HUDEP-2 (cell line): ENCODE measurements around the gene PIGR.
A peak's percentile ranks its signal among the peaks of the same experiment; 100 is the strongest.

Experiments used
- DNase-seq, 76 experiments: peaks; one replicate each; lab custom pipeline; 2025; ENCODE audit not compliant: unreplicated experiment in 76 of 76; lab: John Stamatoyannopoulos, UW

The PIGR gene

DNA sequence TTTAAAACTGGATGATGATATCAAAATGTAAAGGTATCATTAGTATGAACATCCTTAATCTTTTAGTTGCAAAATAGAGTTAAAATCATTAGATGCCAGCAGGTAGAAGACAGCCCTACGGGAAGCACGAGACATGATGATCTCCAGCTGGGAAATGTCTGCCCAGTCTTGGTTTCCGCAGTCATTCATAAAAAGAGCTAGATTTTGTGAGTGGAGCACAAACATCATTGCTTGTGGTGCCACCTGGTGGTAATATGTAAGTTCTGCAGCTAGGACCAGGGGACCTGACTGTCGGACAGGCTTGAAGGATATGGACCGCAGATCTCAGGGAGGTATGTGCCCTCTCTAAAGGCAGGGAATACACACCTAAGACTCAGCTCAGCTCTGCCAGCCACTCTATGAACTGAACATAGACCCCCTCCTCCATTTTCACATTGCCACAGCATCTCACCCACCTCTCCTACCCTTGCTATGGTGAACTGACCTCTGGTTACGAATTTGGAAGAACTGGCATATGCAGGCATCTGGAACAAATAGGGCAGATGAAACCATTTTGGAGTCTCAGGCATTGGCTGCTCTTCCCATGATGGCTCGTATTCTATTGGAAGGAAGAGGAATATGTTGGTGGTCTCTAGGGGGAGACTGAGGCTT lies 33.7 kb downstream of the PIGR start:
- peak in 57 of 76 experiments; percentile 3 to 74 (median 36) for DNase-seq

DNA sequence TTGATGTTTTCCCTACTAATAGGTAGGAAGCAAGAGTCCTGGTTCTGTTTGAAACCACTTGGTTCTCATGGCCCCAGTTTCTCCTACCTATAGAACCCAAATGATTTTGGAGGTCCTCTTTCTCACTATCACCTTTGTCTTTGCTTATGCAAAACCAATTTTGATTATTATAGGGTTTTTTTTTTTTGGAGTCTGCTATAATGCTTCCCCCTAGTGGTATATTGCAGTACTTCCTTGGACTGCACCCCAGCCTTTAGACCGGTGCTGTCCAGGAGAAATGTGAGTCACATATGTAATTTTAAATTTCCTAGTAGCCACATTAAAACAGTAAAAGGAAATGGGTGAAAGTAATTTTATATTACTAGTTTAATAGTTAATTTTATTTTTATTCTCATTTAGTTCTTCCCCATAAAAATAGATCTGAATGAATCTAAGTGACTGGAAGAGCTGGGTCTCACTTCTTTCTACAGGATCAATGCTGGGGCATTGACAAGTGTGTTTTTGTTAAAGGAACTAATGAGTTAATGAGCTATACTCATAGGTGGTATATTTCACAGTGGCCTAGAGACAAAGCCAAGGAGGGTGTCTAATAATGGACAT lies 35.1 kb downstream of the PIGR start:
- peak in 21 of 76 experiments; percentile 3 to 55 (median 22) for DNase-seq

DNA sequence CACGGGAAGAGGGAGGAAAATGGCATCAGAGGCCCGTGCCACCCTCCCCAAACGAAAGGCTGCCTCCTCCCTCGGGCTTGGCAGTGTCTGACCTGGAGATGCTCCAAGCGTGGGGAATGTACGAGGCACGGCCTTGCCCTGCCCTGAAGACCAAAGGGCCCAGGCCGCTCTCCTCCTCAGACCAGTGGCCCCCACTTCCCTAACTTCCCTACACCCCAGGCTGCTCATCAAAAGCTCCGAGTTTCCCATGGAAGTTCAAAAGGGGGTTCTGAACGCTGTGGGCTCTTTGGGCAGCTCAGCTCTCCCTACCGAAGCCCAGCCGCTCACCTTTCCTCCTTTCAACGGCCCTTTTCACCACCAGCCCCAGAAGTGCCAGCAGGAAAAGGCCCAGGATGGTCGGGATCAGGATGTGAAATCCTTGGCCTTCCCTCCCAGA lies 36.4 kb downstream of the PIGR start:
- DNase-seq = no peak

DNA sequence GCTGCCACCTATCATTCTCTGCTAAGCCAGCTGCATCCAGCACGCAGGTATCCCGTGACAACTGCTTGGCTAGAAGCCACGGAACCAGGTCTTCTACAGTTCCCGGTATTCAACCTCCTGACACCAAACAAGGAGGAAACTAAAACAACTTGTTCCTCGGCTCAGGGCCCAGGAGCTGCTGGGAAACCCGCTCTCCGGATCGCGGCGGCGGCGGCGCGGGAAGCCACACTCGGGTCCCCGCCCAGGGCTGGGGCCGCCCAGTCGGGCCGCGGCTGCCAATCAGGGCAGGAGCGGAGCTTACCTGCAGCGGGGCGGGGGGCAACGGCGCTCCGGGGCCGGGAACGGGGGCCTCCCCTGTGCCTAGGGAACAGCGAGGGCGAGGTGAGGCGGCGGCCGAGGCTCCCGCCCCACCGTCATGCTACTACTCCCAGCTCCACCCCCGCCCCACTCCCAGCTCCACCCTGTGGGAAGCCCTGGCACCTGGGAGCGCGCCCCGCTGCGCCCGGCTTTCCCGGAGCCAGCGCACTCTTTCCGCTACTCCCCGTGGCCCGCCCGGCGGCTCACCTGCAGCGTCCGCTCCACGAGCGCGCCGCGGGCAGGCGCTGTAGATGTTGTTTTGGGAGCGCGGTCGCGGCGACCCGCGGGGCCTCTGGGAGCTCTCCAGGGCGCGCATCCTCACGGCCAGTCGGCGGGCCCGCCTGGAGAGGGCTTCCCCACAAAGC lies 36.9 kb downstream of the PIGR start:
- no peak for DNase-seq

DNA sequence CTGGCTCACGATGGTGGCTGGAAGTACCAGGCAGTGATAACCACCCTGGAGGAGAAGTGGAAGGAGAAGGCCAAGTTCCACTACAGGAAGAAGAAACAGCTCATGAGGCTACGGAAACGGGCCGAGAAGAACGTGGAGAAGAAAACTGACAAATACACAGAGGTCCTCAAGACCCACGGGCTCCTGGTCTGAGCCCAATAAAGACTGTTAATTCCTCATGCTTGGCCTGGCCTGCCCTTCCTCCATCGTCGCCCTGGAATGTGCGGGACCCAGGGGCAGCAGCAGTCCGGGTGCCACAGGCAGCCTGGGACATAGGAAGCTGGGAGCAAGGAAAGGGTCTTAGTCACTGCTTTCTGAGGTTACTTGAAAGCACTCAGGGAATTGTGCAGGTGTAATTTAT lies 38.2 kb downstream of the PIGR start:
- no peak for DNase-seq

DNA sequence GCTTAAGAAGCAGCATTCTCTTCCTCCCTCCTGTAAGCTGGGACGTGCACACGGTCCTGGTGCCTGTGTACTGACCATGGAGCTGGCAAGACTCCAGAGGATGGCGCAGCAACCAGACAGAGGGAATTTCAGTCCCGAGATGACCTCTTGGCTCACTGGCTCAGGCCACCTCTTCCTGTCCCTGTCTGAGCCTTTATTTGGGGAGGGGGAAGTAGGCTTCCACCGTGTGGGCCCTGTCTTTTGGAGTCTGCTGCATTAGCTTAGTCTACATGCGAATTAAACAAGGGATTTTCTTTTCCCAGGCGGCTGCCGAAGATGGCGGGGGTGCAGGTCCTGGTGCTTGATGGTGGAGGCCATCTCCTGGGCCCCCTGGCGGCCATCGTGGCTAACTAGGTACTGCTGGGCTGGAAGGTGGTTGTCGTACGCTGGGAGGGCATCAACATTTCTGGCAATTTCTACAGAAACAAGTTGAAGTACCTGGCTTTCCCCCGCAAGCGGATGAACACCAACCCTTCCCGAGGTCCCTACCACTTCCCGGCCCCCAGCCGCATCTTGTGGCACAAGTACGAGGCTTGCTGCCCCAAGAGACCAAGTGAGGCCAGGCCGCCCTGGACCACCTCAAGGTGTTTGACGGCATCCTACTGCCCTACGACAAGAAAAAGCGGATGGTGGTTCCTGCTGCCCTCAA lies 38.8 kb downstream of the PIGR start:
- DNase-seq = peak in 11 of 76 experiments; percentile 2 to 21 (median 8)

DNA sequence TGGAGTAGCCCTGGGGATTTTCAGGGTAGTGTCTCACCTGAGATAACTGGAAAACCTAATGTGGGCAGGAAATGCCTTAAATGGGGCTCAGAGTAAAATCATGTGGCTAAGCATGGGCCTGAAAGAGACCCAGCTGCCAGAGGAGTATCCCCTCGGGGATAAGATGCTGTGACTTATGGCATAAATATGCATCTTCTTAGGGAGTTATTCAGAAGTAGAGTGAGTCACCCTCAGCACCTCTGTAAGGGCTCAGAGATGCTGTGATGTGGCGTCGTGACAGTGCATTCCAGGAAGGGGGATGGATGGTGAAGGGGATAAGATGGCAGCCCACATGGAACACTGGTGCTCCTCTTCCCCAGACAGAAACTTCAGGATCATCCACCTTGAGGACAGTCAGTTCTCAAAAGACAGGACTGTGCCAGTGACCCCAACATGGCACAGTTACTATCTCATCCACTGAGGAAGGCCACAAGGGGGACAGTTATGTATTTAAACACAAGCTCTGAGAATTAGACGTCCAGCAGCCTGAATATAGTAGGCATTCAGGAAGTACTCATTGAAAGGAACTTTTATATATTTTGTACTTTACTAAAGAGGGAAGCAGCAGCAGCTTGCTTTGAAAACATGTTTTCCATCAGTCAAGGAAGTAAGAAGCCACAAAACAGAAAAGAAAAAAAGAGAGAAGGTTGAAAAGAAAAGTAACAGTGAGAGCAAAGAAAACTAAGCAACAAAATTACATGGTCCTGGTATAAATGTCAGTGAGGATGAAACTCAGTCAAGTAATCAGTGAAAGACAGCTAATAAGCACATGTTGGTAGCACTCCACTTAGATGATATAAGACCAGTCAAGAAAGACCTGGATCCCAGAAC lies 40.7 kb downstream of the PIGR start:
- DNase-seq = no peak

DNA sequence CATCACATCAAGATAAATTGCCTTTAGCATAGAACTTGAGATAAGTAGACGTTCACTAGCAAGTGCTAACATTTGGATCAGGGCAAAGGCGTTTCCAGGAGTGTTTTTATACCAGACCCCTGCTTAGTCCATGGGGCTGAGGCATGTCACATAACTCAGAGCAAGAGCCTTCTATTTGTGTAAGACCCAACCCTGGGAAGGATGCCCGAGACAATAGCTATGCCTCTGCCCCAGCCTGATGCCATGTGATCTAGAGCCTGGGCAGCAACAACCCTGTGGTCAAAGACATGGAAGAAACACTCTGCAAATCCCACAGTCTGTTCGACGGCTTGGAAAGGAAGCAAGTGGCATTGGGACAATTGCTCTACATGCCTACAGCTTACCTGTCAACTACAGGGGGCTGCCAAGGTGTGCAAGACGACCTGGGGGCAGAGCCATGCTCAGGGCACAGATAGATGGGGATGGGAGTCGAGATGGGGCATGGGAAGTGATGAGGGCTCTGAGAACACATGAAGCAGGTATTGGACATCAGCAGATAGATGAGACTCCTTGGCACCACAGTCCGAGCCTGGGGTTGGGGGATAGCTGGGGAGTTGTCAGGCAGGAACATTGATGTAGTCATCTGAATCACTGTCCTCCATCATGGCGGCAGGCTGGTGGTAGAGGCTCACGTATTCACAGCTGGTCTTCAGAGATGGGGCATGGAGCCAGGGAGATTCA lies 41.7 kb downstream of the PIGR start:
- no peak for DNase-seq

DNA sequence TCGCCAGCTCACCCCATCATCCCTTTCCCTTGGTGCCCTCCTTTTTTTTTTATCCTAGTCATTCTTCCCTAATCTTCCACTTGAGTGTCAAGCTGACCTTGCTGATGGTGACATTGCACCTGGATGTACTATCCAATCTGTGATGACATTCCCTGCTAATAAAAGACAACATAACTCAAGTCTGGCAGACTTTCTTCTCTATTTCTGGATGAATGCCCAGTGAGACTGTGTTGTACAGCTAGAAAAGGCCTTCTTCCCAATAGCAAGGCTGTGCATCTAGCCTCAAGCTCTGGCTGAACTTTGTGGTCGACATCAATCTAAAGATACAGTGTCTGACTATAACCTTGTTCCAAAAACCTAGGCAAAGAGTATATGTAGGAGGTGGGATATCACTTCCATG lies 42.6 kb downstream of the PIGR start:
- DNase-seq = no peak

DNA sequence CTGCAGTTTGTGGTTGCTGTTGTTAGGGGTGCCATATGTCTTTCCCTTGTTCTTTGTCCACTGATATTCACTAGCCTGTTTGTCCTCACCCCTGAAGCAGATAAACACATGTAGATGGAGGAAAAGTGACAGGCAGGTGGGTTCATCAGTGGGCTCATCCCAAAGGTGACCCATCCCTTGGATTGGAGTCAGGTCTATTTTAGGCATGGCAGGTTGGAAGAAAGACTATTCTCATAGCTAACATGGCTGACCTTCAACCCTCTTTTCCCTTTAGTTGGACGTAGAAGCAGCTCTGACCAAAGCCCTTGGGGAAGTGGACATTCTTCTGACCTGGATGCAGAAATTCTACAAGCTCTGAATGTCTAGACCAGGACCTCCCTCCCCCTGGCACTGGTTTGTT lies 43.6 kb downstream of the PIGR start:
- no peak for DNase-seq

DNA sequence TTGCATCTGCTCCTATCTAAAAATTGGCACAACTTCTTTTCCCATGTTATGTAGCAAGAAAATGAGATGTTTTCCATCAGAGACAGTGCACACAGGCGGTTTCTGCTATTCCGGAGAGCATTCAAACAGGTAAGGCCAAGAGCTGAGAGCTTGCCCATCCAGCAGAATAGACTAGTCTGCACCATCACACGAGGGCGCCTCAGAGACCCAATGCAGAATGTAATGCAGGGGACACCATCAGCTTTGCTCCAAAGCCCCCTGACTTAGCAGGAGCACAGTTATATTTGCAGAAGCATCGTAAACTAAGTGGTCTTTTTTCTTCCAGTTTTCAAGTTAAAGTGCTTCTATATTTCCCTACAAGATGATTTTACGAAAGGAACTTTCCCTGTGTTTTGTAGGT lies 44.3 kb downstream of the PIGR start:
- no peak for DNase-seq

DNA sequence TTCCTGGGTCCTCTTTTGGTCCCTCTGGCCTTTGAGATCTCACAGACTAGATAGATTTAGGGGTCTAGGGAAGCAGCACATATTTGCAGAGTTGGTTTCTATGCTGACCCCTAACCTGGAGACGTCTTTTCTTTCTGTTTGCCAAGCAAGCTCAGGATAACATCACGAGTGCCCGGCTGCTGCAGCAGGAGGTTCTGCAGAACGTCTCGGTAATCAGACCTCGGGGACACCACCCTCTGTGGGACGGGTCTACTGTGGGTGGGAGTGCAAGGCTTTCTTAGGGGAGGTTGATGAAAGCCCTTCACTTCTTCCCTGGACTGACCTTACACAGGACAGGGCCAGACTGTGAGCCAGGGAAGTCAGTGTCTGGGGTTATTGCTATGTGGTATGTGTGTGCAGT lies 46.1 kb downstream of the PIGR start:
- no peak for DNase-seq

DNA sequence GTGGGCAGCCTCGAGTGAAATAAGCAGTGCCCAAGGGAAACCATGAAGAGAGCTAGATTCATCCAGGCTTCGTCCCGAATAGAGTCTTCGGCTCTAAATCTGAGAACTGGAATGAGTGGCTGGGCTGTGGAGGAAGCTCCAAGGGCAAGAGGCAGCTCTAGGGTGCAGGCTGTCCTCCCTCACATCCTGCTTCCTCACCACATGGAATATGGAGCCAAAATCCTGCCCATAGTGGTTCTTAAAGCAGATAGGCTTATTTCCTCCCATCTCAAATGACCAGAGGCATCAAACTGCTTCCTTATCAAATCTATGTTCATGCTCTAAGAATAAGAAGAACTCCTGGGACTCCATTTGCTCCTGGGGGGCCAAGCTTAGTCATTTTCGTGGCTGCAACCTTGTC lies 46.5 kb downstream of the PIGR start:
- DNase-seq = no peak

DNA sequence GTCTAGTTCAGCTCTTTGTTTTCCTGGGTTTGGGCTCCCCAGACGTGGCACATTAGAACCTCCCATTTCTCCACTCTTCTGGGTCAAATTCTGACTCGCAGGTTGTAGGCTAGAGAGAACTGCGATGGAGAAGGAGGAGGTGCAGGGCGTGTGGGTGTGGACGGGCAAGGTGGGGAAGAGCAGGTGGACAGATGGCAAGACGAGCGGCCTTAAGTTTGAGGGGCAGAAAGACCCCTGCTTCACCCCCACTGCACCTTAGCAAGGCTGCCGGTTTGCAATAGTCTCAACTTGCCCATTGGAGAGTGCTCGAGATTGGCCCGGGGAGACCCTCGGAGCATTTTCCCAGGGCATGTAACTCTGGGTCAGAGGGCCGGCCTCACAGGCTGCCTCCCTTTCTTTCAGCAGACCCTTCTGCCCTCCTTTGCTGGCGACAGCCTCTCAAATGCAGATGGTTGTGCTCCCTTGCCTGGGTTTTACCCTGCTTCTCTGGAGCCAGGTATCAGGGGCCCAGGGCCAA lies 47.3 kb downstream of the PIGR start:
- DNase-seq = no peak

DNA sequence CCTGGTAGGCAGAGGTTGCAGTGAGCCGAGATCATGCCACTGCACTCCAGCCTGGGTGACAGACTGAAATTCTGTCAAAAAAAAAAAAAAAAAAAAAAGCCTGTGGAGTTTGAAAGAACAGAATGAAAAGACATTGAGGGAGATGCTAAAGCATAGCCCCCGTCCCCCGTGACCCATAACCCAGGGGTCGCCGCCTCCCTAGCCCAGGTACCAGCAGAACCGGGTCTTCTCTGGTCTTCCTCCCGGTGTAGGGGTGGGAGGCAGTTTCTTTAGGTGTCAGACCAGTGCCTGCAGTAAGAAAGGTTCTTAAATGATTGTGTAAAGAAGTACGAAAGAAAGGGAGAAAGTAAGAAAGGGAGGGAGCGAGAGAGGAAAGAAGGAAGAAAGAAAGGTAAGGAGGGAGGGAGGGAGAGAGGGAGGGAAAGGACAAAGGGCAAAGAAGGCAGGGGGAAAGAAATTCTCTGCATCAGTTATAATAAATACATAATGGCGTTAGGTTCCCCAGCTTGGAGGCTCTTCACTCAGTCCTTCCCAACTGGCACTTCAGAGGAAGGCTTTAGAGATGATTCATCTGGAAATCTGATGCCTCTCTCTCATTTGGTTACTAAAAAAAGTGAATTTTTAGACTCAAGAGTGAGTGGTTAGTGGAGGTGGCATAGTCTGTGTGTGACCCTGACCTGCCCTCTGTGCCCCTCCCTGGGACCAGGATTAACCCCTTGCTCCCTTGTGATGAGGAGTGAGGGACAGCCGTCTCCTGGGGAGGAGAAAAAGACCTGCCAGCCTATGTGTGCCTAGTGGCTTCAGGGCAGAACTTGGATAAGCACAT lies 48.0 kb downstream of the PIGR start:
- no peak for DNase-seq

DNA sequence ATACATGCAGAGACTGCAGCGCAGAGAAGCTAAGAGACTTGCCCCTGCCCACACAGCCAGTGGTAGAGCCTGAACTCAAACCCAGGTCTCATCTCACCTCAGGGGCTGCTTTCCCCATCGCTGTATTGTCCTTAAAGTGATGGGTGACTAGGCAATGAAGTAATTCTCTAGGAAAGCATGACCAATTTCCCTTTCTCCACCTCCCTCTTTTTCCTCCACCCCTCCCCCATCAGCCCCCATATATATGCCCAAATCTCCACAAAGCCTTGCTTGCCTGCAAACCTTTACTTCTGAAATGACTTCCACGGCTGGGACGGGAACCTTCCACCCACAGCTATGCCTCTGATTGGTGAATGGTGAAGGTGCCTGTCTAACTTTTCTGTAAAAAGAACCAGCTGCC lies 49.1 kb downstream of the PIGR start, which contains the start of gene IL24:
TSS of gene IL24 (plus strand) at position 269 of the 400 bp plus-strand sequence. CDS start 390 bp downstream, outside the sequence.
- no peak for DNase-seq

DNA sequence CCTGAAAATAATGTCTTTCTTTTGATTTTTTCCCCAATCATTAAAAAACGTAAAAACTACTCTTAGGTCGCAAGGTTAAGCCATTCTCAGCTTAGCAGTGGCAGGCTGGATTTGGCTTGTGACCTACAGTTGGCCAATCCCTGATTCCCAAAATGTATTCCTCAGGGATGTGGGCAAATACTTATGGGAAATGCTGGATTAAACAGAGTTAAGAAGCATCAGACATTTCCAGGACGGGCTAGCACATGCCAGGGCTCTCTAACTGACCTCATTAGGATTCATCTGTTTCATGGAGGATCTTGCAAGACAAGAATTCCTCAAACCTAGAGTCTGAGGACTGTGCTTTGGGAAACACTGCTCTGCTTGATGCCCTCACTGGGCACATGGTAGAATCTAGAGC lies 50.0 kb downstream of the PIGR start:
- DNase-seq = no peak

DNA sequence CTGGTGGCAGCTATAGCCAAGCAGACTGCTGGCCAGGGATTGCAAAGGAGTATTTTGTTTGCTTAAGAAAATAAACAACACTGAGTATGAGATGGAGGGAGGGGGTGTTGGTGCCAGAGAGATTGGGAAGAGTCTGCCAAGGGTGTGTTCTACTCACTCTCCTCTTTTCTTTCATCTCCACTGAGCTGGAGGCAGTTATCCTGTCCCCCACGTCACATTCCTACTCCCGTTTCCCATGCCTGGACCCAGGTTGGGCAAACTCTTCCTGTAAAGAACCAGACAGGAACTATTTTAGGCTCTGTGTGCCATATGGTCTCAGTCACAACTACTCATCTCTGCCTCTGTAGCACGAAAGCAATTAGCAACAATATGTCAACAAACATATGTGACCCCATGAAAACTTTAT lies 50.4 kb downstream of the PIGR start:
- no peak for DNase-seq

DNA sequence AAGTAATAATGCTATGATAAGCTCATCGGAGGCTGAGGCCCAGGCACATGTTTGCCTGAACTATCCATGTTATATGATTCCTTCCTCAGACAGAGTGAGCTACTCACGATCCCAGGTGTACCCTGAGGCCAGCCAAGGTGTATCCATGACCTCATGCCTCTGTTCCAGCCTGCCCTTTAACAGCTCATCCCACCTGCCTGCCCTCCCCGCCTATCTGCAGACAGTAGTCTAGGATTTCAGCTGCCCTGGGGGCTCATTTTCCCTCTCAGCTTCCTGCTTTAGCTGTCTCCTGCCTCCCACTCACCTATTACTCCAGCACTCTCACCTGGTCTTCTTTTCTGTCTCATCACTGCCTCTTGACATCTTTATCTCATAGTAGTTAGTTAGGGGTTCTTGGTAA lies 50.9 kb downstream of the PIGR start:
- no peak for DNase-seq
